GM12878 (cell line): ENCODE data around the gene GXYLT1. TPM values are rescaled to one million over a fixed set of nuclear protein-coding genes. Genes with fewer than 3 reads are reported as not detected.

Experiments
- ATAC-seq: fragments of 200-7000 bp; cut with Tn5 transposase; 3 replicates; pipeline ENCODE4 v1.9.1; 2020; ENCODE audit warnings: mild to moderate bottlenecking, moderate library complexity
- BruUV-seq: library from RNA; stranded (reverse); fragments of 400-500 nt; replicated peaks from 2 replicates; lab custom pipeline; 2021; lab: Mats Ljungman, UMichigan
- CTCF ChIA-PET: fragments of 300-600 bp; sonication (Branson Sonifier 250); formaldehyde crosslinking; extraction: SDS; loops from one replicate; lab custom pipeline; 2021; ENCODE audit warnings: inconsistent platforms; lab: Yijun Ruan, JAX
- POLR2A ChIA-PET: fragments of 350-600 bp; formaldehyde crosslinking; extraction: SDS; loops from one replicate; lab custom pipeline; 2021; ENCODE audit warnings: inconsistent platforms; lab: Charles Lee
- RAD21 ChIA-PET: fragments of 300-600 bp; sonication (Branson Sonifier 250); formaldehyde crosslinking; loops from one replicate; lab custom pipeline; 2023; ENCODE audit warnings: antibody characterized with exemption; ENCODE audit not compliant: unreplicated experiment; lab: Charles Lee
- SMC1A ChIA-PET: fragments of 300-600 bp; sonication (Branson Sonifier 250); formaldehyde crosslinking; loops from one replicate; lab custom pipeline; 2023; ENCODE audit not compliant: unreplicated experiment, uncharacterized antibody; lab: Charles Lee
- DNase-seq: peaks from one replicate; pipeline ENCODE4 v3.0.0-alpha.2; 2011; ENCODE audit warnings: low read depth, low spot score
- FAIRE-seq: peaks from 3 replicates; lab custom pipeline; 2011; peaks lifted over from hg19 to GRCh38; lab: Jason Lieb, UNC
- H2AFZ ChIP-seq: 2 replicates; pipeline ENCODE4 v1.6.0; 2011; ENCODE audit warnings: low read depth, low read length, control low read depth; ENCODE audit not compliant: control insufficient read depth
- H3K27ac ChIP-seq: 2 replicates; pipeline ENCODE4 v1.5.1; 2011; ENCODE audit warnings: control low read depth; ENCODE audit not compliant: control insufficient read depth, insufficient read depth
- H3K27me3 ChIP-seq, 2 experiments: replicated peaks in 1 of 2; 2 replicates each; pipeline versions ENCODE4 v1.6.0 to v1.6.1; 2011; ENCODE audit warnings: low read length in 1 of 2; ENCODE audit not compliant: control insufficient read depth in 2 of 2, insufficient read depth in 2 of 2
- H3K36me3 ChIP-seq, 2 experiments: 2 replicates each; pipeline ENCODE4 v1.5.1; 2011; ENCODE audit warnings: low read length in 1 of 2; ENCODE audit not compliant: control insufficient read depth in 2 of 2, insufficient read depth in 2 of 2
- H3K4me1 ChIP-seq: 2 replicates; pipeline ENCODE4 v1.6.1; 2011; ENCODE audit warnings: mild to moderate bottlenecking, low read length, moderate library complexity, mixed read lengths; ENCODE audit not compliant: control insufficient read depth, insufficient read depth
- H3K4me2 ChIP-seq: 2 replicates; pipeline ENCODE4 v1.6.0; 2011; ENCODE audit warnings: control low read depth; ENCODE audit not compliant: control insufficient read depth, insufficient read depth
- H3K4me3 ChIP-seq: fragments of 200-600 bp; sonication (generic); 2 replicates; pipeline ENCODE4 v1.5.1; 2016
- H3K79me2 ChIP-seq: 2 replicates; pipeline ENCODE4 v1.6.0; 2011; ENCODE audit warnings: low read length; ENCODE audit not compliant: control insufficient read depth, insufficient read depth
- H3K9ac ChIP-seq: 2 replicates; pipeline ENCODE4 v1.8.0; 2011; ENCODE audit warnings: low read length, control low read depth, mixed read lengths; ENCODE audit not compliant: control insufficient read depth, insufficient read depth
- H3K9me3 ChIP-seq: replicated peaks from 3 replicates; pipeline ENCODE4 v1.5.1; 2011; ENCODE audit warnings: mild to moderate bottlenecking, low read length; ENCODE audit not compliant: control insufficient read depth, insufficient read depth
- H4K20me1 ChIP-seq: 2 replicates; pipeline ENCODE4 v1.6.0; 2011; ENCODE audit not compliant: control insufficient read depth, insufficient read depth
- CBFB ChIP-seq: IDR thresholded peaks from 2 replicates; pipeline ENCODE4 v1.6.1; 2016; ENCODE audit warnings: antibody characterized with exemption, low read depth
- CEBPB ChIP-seq, 2 experiments: fragments of 150-350 bp in 1 of 2; IDR thresholded peaks; 2 replicates each; pipeline ENCODE4 v1.6.1; 2012 to 2014; ENCODE audit warnings: low read depth in 2 of 2, low read length in 2 of 2, borderline replicate concordance in 1 of 2, inconsistent platforms in 1 of 2
- CEBPZ ChIP-seq: fragments of 150-350 bp; IDR thresholded peaks from 2 replicates; pipeline ENCODE4 v1.6.1; 2016; ENCODE audit warnings: low read depth, low read length
- CHD1 ChIP-seq: IDR thresholded peaks from 2 replicates; pipeline ENCODE4 v1.6.1; 2012; ENCODE audit warnings: low read depth, low read length, improper control_type of control experiment
- CREM ChIP-seq: IDR thresholded peaks from 2 replicates; pipeline ENCODE4 v1.6.1; 2014; ENCODE audit warnings: antibody characterized with exemption, low read depth
- CUX1 ChIP-seq: IDR thresholded peaks from 2 replicates; pipeline ENCODE4 v1.6.1; 2012; ENCODE audit warnings: improper control_type of control experiment, low read depth, low read length; ENCODE audit not compliant: insufficient replicate concordance
- EP300 ChIP-seq, 2 experiments: fragments of 150-350 bp in 1 of 2; IDR thresholded peaks; 2 replicates each; pipeline ENCODE4 v1.6.1; 2011 to 2012; ENCODE audit warnings: low read depth in 2 of 2, low read length in 2 of 2, borderline replicate concordance in 1 of 2, improper control_type of control experiment in 1 of 2, inconsistent platforms in 1 of 2; ENCODE audit not compliant: control insufficient read depth in 1 of 2
- ETV6 ChIP-seq, 2 experiments: fragments of 450-650 bp in 1 of 2; IDR thresholded peaks in 1 of 2; conservative IDR thresholded peaks in 1 of 2; 2 replicates each; pipeline ENCODE4 v1.6.1; 2014; ENCODE audit warnings: antibody characterized with exemption in 1 of 2, borderline replicate concordance in 1 of 2, low read depth in 1 of 2, mild to moderate bottlenecking in 1 of 2, moderate library complexity in 1 of 2
- JUND ChIP-seq: IDR thresholded peaks from 2 replicates; pipeline ENCODE4 v1.6.1; 2012; ENCODE audit warnings: low read depth, mild to moderate bottlenecking, low read length, improper control_type of control experiment, moderate library complexity
- NBN ChIP-seq: fragments of 450-650 bp; IDR thresholded peaks from 2 replicates; pipeline ENCODE4 v1.6.1; 2016
- SMC3 ChIP-seq: IDR thresholded peaks from 2 replicates; pipeline ENCODE4 v1.6.1; 2011; ENCODE audit warnings: low read length, improper control_type of control experiment, borderline replicate concordance
- SP1 ChIP-seq: IDR thresholded peaks from one replicate; pipeline ENCODE4 v1.6.1; 2011; ENCODE audit warnings: low read depth, low read length
- SPI1 ChIP-seq: IDR thresholded peaks from 2 replicates; pipeline ENCODE4 v1.6.1; 2011; ENCODE audit warnings: low read depth, mild to moderate bottlenecking, low read length, moderate library complexity, borderline replicate concordance; ENCODE audit not compliant: insufficient read depth
- STAT1 ChIP-seq: fragments of 450-650 bp; conservative IDR thresholded peaks from 2 replicates; pipeline ENCODE4 v1.6.1; 2014; ENCODE audit warnings: antibody characterized with exemption, mild to moderate bottlenecking
- STAT3 ChIP-seq: IDR thresholded peaks from 2 replicates; pipeline ENCODE4 v1.6.1; 2011; ENCODE audit warnings: low read depth, low read length, improper control_type of control experiment
- ZNF274 ChIP-seq: IDR thresholded peaks from one replicate; pipeline ENCODE4 v1.8.0; 2011; ENCODE audit not compliant: insufficient read length, insufficient read depth
- in situ Hi-C: fragments of 300-500 bp; cut with MboI; formaldehyde crosslinking; loops from 9 replicates; pipeline ENCODE4 v1.14.3; 2018; ENCODE audit warnings: mixed read lengths
- intact Hi-C: fragments of 100-400 bp; cut with micrococcal nuclease; formaldehyde crosslinking; loops from one replicate; pipeline ENCODE4 v1.14.2; 2022; ENCODE audit not compliant: unreplicated experiment
- polyA plus RNA-seq, 11 experiments: library from polyadenylated mRNA; depleted of rRNA in 4 of 11; unstranded in 6 of 11; stranded (reverse) in 5 of 11; fragments of >200 nt; fragmentation: Nextera tagmentation in 4 of 11; fragmentation: Illumina TruSeq in 1 of 11; extraction: Ambion mirVana in 4 of 11; extraction: Trizol in 1 of 11; gene quantifications; 1 replicate in 1 of 11; 2 replicates in 10 of 11; pipeline versions ENCODE4 v1.2.1 to v1.2.3, GENCODE V29; 2011 to 2016; ENCODE audit warnings: inconsistent platforms in 2 of 11, missing spikeins in 2 of 11, low read depth in 1 of 11
- total RNA-seq, 4 experiments: library from RNA; depleted of rRNA in 3 of 4; stranded (reverse); fragments of >200 nt in 3 of 4; fragmentation: Illumina TruSeq in 1 of 4; extraction: Trizol in 1 of 4; gene quantifications; 2 replicates each; pipeline versions ENCODE4 v1.2.1 to v1.2.3, GENCODE V29; 2013 to 2021

The GXYLT1 gene
- total and polyA plus RNA-seq, 10 of the 15 experiments (the other 5 are each of a cell fraction or from before 2014, with no cell fraction given) = 2.3 to 14.9 (median 8.9) TPM

- no peak for TF ChIP-seq SMC3
- TF ChIP-seq STAT3 = no peak
Observed at GRCh38 chr12:42070036-42070435, 74.6 kb downstream of the GXYLT1 start (continued).

- H3K36me3 ChIP-seq = no peaks in the 10 kb centered on the region
- no peaks in the 10 kb centered on the region for H3K9me3 ChIP-seq
- H3K4me2 ChIP-seq = no peak overlapping the region
- ATAC-seq = no peak
- no peak overlapping the region for H2AFZ ChIP-seq
- no peaks in the 10 kb centered on the region for H3K79me2 ChIP-seq
- no peaks in the 10 kb centered on the region for H4K20me1 ChIP-seq
- DNase-seq = no peak
- H3K27me3 ChIP-seq = no peaks in the 10 kb centered on the region
- ChIA-PET CTCF (interaction anchor here (0.7 to 1.1 kb wide), 3 partner anchors 9 to 441 kb away, joined by 3 to 4 read pairs (median 3); no protein-coding TSS in a partner anchor), RAD21 (interaction anchor here (0.7 kb wide), 1 partner anchor 420 kb away, joined by 3 read pairs; no protein-coding TSS in a partner anchor), SMC1A (interaction anchor here (1.3 kb wide), 1 partner anchor 128 kb away, joined by 3 read pairs; no protein-coding TSS in a partner anchor), POLR2A (no interaction called here)
- intact Hi-C loops (no loop called here), in situ Hi-C loops (no loop called here)
- no peak for FAIRE-seq
- no peaks in the 10 kb centered on the region; the same call in 1 of the 2 replicates for H3K4me1 ChIP-seq
- no peak overlapping the region for H3K9ac ChIP-seq
- BruUV-seq = no TSS peak
- H3K4me3 ChIP-seq = no peak overlapping the region
- no peak overlapping the region for H3K27ac ChIP-seq
- TF ChIP-seq EP300 (IDR thresholded peaks at IDR 0.05; ENCODE audit: borderline replicate concordance in 1 of 2, control insufficient read depth in 1 of 2, low read depth in 2 of 2, low read length in 2 of 2) (no peak), ZNF274 (no peak), STAT1 (no peak), CBFB (no peak), CUX1 (no peak), CHD1 (no peak), CREM (no peak), ETV6 (conservative IDR thresholded peaks at IDR 0.05 in 1 of 2, IDR thresholded peaks at IDR 0.05 in 1 of 2; ENCODE audit: borderline replicate concordance in 1 of 2, low read depth in 1 of 2) (no peak), CEBPZ (no peak), NBN (no peak), JUND (no peak), CEBPB (IDR thresholded peaks at IDR 0.05; ENCODE audit: borderline replicate concordance in 1 of 2, low read depth in 2 of 2, low read length in 2 of 2) (no peak), SPI1 (no peak), SP1 (no peak)
Observed at GRCh38 chr12:42059127-42059526, 85.5 kb downstream of the GXYLT1 start.
